Choroid plexus epithelial cell (primary cell): ENCODE measurements around the gene BBS9.
A peak's percentile ranks its signal among the peaks of the same experiment; 100 is the strongest.

Source experiments
- DNase-seq: peaks from one replicate; pipeline ENCODE4 v3.0.0-alpha.2; 2010; ENCODE audit warnings: low read depth
- H3K4me3 ChIP-seq: 2 replicates; pipeline ENCODE4 v1.5.1; 2011; ENCODE audit warnings: low read depth, mild to moderate bottlenecking, control low read depth, low read length, moderate library complexity
- CTCF ChIP-seq: conservative IDR thresholded peaks from 2 replicates; pipeline ENCODE4 v1.5.1; 2011; ENCODE audit warnings: low read depth, mild to moderate bottlenecking, control low read depth, inconsistent platforms, low read length, moderate library complexity

Gene BBS9

DNA sequence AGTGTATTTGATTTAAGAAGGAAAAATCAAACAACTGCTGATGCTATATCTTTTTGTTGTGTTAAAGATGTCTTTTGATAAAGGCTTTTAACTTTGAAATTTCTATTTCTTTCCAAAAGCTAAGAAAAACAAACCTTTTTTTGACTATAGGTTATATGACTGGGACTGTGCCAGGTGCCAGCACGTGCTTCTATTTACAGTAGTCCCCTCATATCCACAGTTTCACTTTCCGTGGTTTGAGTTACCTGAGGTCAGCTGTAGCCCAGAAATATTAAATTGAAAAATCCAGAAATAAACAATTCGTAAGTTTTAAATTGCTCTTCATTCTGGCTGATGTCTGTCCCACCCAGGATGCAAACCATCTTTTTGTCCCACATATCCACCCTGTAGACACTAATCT lies 104.3 kb downstream of the BBS9 start:
- TF ChIP-seq CTCF = no peak
- H3K4me3 ChIP-seq = no peak overlapping the region
- no peak for DNase-seq

DNA sequence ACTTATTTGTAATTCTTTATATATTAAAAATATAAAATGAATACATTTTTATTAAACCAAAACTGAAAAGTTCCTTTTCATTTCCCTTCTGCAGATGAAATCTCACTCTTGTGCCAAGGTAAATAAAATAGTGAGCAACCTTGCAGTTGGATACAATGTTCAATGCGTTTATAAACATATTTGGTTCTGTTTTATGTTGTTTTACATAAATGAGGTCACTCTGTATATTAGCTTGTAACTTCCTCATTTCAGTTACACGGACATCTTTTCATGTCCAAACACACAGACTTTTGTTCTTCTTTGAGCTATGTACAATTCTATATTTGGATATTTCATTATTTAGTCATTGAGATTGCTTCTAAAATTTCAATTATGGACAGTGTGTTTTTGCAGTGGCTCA lies 107.7 kb downstream of the BBS9 start:
- DNase-seq = peak; percentile 7
- no peak for TF ChIP-seq CTCF

DNA sequence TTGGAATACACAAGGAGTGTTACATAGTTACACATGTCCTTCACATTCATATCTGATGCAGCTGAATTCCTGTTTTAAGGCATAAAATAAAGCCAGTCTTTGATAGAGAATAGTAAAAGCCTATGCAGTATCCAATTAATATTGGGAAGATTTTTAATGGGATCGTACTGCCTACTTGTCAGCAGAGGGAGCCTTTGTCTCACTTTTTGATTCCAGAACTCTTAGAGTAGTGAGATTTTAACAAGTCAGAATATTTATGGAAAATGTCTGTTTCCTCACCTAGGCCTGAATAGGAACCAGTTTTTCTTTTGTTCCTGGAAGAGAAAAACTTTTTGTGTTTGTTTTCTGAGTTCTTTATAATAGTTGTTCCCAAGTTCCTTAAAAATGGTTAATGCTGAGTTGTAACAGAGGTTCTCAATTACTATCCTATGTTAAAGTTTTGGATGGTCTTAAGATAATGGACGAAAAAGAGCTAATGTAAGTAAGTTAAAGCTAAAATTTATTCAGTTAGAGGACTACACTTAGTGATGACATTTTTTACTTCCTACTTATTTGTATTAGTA lies 114.0 kb downstream of the BBS9 start:
- no peak overlapping the region for H3K4me3 ChIP-seq
- peak; percentile 81 for DNase-seq
- TF ChIP-seq CTCF = peak; percentile 72

More for the DNA sequence above, 107.7 kb downstream of the BBS9 start:
- H3K4me3 ChIP-seq = no peak overlapping the region

GRCh38 chr7:33248671-33249070 lies 119.3 kb downstream of the BBS9 start:
- TF ChIP-seq CTCF = no peak
- H3K4me3 ChIP-seq = no peak overlapping the region
- peak; percentile 61 for DNase-seq

DNA sequence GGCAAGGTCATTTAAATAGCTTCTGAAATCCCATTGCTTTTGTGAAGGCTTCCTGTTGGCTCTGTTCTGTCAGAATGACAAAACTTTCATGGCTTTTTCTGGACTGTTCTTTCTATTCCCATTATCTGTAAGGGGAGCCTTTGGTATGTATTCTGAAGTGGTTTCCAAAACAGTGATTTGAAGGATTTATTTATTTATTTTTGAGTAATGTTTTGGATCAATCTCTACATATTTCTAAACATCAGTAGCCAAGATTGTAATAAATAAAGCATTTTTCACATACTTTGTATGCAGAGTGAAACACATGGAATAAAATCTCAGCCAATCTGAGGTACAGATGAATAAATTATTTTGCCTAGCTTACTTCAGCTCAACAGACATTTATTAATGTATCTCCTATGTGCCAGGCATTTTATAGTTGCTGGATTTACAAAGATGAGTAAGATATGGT lies 121.1 kb downstream of the BBS9 start:
- peak; percentile 87 for DNase-seq
- TF ChIP-seq CTCF = no peak
- no peak overlapping the region for H3K4me3 ChIP-seq

DNA sequence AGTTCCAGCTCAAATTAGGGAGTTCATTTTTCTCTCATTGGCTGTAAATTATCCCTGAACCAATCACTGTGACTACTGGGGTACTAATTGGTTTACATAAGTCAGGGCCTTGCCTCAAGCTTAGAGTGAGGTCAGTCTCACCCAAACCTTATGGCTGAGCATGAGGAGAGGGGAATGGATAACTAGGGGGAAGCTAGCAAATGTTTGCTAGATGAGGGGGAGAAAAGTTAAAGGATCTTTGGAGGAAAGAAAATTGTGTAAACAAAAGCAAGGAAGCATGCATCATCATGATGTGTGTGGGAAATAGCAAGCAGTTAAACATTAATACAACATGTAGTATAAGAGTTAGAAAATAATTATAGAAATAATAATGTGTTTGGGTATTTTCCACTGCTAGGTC lies 121.9 kb downstream of the BBS9 start:
- H3K4me3 ChIP-seq = no peak overlapping the region
- no peak for DNase-seq
- TF ChIP-seq CTCF = no peak

- no peak for TF ChIP-seq CTCF
- no peak overlapping the region for H3K4me3 ChIP-seq
- DNase-seq = peak; percentile 47
Measured at GRCh38 chr7:33258491-33258951, 129.2 kb downstream of the BBS9 start.
